Epithelial cell of esophagus (primary cell): ENCODE data around the gene MED31.

Source experiments
- DNase-seq: peaks from one replicate; pipeline ENCODE4 v3.0.0; 2010; ENCODE audit warnings: low read depth
- H3K4me3 ChIP-seq: 2 replicates; pipeline ENCODE4 v1.5.1; 2011; ENCODE audit warnings: mild to moderate bottlenecking, low read length, control low read depth
- CTCF ChIP-seq: IDR thresholded peaks from 2 replicates; pipeline ENCODE4 v1.5.1; 2011; ENCODE audit warnings: low read depth, mild to moderate bottlenecking, low read length, control low read depth, inconsistent platforms; ENCODE audit not compliant: insufficient read depth; ENCODE audit errors: missing control alignments

The MED31 gene

GRCh38 chr17:6670571-6670970 is 19.2 kb upstream of the MED31 start:
- H3K4me3 ChIP-seq: no peak overlapping the region
- no peak for TF ChIP-seq CTCF
- DNase-seq: peak; percentile 69

GRCh38 chr17:6669479-6670212 is 18.2 kb upstream of the MED31 start:
- no peak for TF ChIP-seq CTCF
- H3K4me3 ChIP-seq: no peak overlapping the region
- DNase-seq: peak; percentile 99

GRCh38 chr17:6668727-6669425 is 17.5 kb upstream of the MED31 start:
- DNase-seq: peak; percentile 37
- H3K4me3 ChIP-seq: no peak overlapping the region
- TF ChIP-seq CTCF: no peak

- no peak for TF ChIP-seq CTCF
- no peak for DNase-seq
- no peak overlapping the region for H3K4me3 ChIP-seq
Observed at GRCh38 chr17:6668219-6668618, 16.8 kb upstream of the MED31 start.

- TF ChIP-seq CTCF: no peak
- no peak overlapping the region for H3K4me3 ChIP-seq
Observed at GRCh38 chr17:6667516-6667915, 16.1 kb upstream of the MED31 start.

GRCh38 chr17:6666557-6666956 is 15.2 kb upstream of the MED31 start:
- H3K4me3 ChIP-seq: no peak overlapping the region
- peak; percentile 77 for DNase-seq
- no peak for TF ChIP-seq CTCF

More at GRCh38 chr17:6667516-6667915, 16.1 kb upstream of the MED31 start:
- no peak for DNase-seq
